Muscle layer of colon (tissue), 2 donors: ENCODE measurements around the gene HS6ST3.

Experiments
- H3K27ac ChIP-seq: one replicate; pipeline ENCODE4 v1.7.0; 2013; ENCODE audit warnings: low read depth, mild to moderate bottlenecking, low read length, moderate library complexity
- H3K27me3 ChIP-seq, 2 donors: one replicate each; pipeline ENCODE4 v1.7.0; 2013; ENCODE audit warnings: low read length in 2 of 2, mild to moderate bottlenecking in 2 of 2; ENCODE audit not compliant: insufficient read depth in 2 of 2, control insufficient read depth in 1 of 2
- H3K36me3 ChIP-seq: one replicate; pipeline ENCODE4 v1.7.0; 2013; ENCODE audit warnings: mild to moderate bottlenecking, low read length; ENCODE audit not compliant: insufficient read depth
- H3K4me1 ChIP-seq: one replicate; pipeline ENCODE4 v1.7.0; 2013; ENCODE audit warnings: mild to moderate bottlenecking, low read length; ENCODE audit not compliant: insufficient read depth
- H3K4me3 ChIP-seq, 2 donors: one replicate each; pipeline ENCODE4 v1.7.0; 2013; ENCODE audit warnings: low read length in 2 of 2, low read depth in 1 of 2, mild to moderate bottlenecking in 1 of 2, moderate library complexity in 1 of 2
- H3K9ac ChIP-seq: one replicate; pipeline ENCODE4 v1.7.0; 2013; ENCODE audit warnings: low read length
- H3K9me3 ChIP-seq: one replicate; pipeline ENCODE4 v1.7.0; 2013; ENCODE audit warnings: mild to moderate bottlenecking, low read length
- donor health status: abdominal sarcoma.
- donor health status: Adenocarcinoma of cecum.

Gene HS6ST3

GRCh38 chr13:96551546-96551945 is 461.6 kb downstream of the HS6ST3 start:
- Histone ChIP-seq H3K27me3 (no peaks in the 10 kb centered on the region), H3K4me1 (no peaks in the 10 kb centered on the region), H3K27ac (no peak overlapping the region), H3K4me3 (no peak overlapping the region), H3K9ac (no peak overlapping the region), H3K9me3 (no peaks in the 10 kb centered on the region), H3K36me3 (no peaks in the 10 kb centered on the region)

GRCh38 chr13:96552559-96552958 is 462.7 kb downstream of the HS6ST3 start:
- H3K4me3 ChIP-seq = no peak overlapping the region
- H3K4me1 ChIP-seq = no peaks in the 10 kb centered on the region
- no peak overlapping the region for H3K9ac ChIP-seq
- H3K27me3 ChIP-seq = no peaks in the 10 kb centered on the region
- no peak overlapping the region for H3K27ac ChIP-seq
- no peaks in the 10 kb centered on the region for H3K9me3 ChIP-seq
- H3K36me3 ChIP-seq = no peaks in the 10 kb centered on the region

- Histone ChIP-seq H3K9me3 (no peaks in the 10 kb centered on the region), H3K36me3 (no peaks in the 10 kb centered on the region), H3K27ac (no peak overlapping the region), H3K4me3 (no peak overlapping the region), H3K9ac (no peak overlapping the region), H3K4me1 (no peaks in the 10 kb centered on the region), H3K27me3 (no peaks in the 10 kb centered on the region)
Observed at GRCh38 chr13:96553796-96554195, 463.9 kb downstream of the HS6ST3 start.

- Histone ChIP-seq H3K4me3 (no peak overlapping the region), H3K36me3 (no peaks in the 10 kb centered on the region), H3K4me1 (no peaks in the 10 kb centered on the region), H3K9me3 (no peaks in the 10 kb centered on the region), H3K27ac (no peak overlapping the region), H3K27me3 (no peaks in the 10 kb centered on the region), H3K9ac (no peak overlapping the region)
Observed at GRCh38 chr13:96573563-96573962, 483.7 kb downstream of the HS6ST3 start.

GRCh38 chr13:96575423-96576320 is 485.8 kb downstream of the HS6ST3 start:
- Histone ChIP-seq H3K4me1 (no peaks in the 10 kb centered on the region), H3K9me3 (no peaks in the 10 kb centered on the region), H3K27ac (no peak overlapping the region), H3K27me3 (no peaks in the 10 kb centered on the region), H3K4me3 (no peak overlapping the region), H3K36me3 (no peaks in the 10 kb centered on the region), H3K9ac (no peak overlapping the region)

GRCh38 chr13:96581741-96582140 is 491.8 kb downstream of the HS6ST3 start:
- no peaks in the 10 kb centered on the region for H3K27me3 ChIP-seq
- no peak overlapping the region for H3K9ac ChIP-seq
- H3K9me3 ChIP-seq = no peaks in the 10 kb centered on the region
- H3K27ac ChIP-seq = no peak overlapping the region
- H3K4me3 ChIP-seq = no peak overlapping the region
- no peaks in the 10 kb centered on the region for H3K36me3 ChIP-seq
- no peaks in the 10 kb centered on the region for H3K4me1 ChIP-seq

GRCh38 chr13:96615252-96615651 is 525.3 kb downstream of the HS6ST3 start:
- Histone ChIP-seq H3K27me3 (no peaks in the 10 kb centered on the region), H3K4me1 (no peaks in the 10 kb centered on the region), H3K9ac (no peak overlapping the region), H3K27ac (no peak overlapping the region), H3K4me3 (no peak overlapping the region), H3K36me3 (no peaks in the 10 kb centered on the region), H3K9me3 (no peaks in the 10 kb centered on the region)

- no peak overlapping the region for H3K27ac ChIP-seq
Observed at GRCh38 chr13:96617528-96617927, 527.6 kb downstream of the HS6ST3 start.

GRCh38 chr13:96621634-96622183 is 531.8 kb downstream of the HS6ST3 start:
- Histone ChIP-seq H3K27ac (no peak overlapping the region), H3K4me3 (no peak overlapping the region), H3K27me3 (no peaks in the 10 kb centered on the region), H3K4me1 (no peaks in the 10 kb centered on the region), H3K36me3 (no peaks in the 10 kb centered on the region), H3K9ac (no peak overlapping the region), H3K9me3 (no peaks in the 10 kb centered on the region)

More at GRCh38 chr13:96617528-96617927, 527.6 kb downstream of the HS6ST3 start:
- no peak overlapping the region for H3K9ac ChIP-seq
- no peaks in the 10 kb centered on the region for H3K36me3 ChIP-seq
- H3K27me3 ChIP-seq = no peaks in the 10 kb centered on the region
- no peaks in the 10 kb centered on the region for H3K4me1 ChIP-seq
- H3K9me3 ChIP-seq = no peaks in the 10 kb centered on the region
- H3K4me3 ChIP-seq = no peak overlapping the region

- H3K27me3 ChIP-seq = no peaks in the 10 kb centered on the region
- no peak overlapping the region for H3K4me3 ChIP-seq
- H3K9me3 ChIP-seq = no peaks in the 10 kb centered on the region
- H3K27ac ChIP-seq = no peak overlapping the region
- H3K9ac ChIP-seq = no peak overlapping the region
- H3K4me1 ChIP-seq = no peaks in the 10 kb centered on the region
- no peaks in the 10 kb centered on the region for H3K36me3 ChIP-seq
Observed at GRCh38 chr13:96629331-96629730, 539.4 kb downstream of the HS6ST3 start.

GRCh38 chr13:96632536-96633320 is 542.8 kb downstream of the HS6ST3 start:
- Histone ChIP-seq H3K9me3 (no peaks in the 10 kb centered on the region), H3K27ac (no peak overlapping the region), H3K4me3 (no peak overlapping the region), H3K27me3 (no peaks in the 10 kb centered on the region), H3K36me3 (no peaks in the 10 kb centered on the region), H3K4me1 (no peaks in the 10 kb centered on the region), H3K9ac (no peak overlapping the region)
